Measurements from ENCODE around the gene CASZ1.

Gene CASZ1

DNA sequence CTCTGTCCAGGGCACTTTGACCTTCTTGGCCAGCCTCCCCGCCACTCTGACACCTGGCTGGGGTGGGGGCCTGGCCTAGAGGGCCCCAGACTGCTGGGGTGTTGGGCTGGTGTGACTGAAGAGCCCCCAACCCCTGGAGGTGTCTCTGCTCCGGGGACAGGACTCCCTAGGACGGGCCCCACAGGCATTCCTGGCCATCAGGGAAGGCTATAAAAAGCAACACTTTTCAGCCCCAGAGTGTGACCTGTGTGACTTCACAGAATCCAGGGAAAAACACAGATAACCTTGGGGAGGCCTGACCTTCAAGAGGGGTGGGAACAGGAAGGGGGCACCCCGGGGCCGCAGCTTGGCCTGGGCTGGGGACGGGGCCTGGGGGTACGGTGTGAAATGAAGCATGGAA, 24.0 kb upstream of the CASZ1 start:
- DNase-seq: no peak

- no peak for DNase-seq
Observed at GRCh38 chr1:10819198-10819901, 22.9 kb upstream of the CASZ1 start.

GRCh38 chr1:10818262-10819197, 22.1 kb upstream of the CASZ1 start:
- no peak for DNase-seq

- DNase-seq: no peak
Observed at GRCh38 chr1:10816743-10817369, 20.4 kb upstream of the CASZ1 start.

DNA sequence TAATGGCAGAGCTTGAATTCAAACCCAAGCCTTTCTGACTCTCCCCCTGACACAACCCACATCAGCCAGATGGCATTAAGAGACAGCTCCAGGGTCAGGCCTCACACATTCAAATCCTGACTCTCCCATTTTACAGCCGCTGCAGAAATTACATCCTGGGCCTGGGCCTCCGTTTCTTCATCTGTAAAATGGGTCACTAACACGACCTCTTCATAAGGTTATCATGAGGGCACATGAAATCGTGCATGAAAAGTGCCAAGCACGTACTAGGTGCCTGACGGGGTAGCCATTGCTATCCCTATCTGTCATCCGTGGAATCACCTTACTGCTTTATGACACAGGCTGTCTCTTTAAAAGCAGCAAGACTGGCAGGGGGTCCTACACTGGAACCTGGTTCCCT, 19.8 kb upstream of the CASZ1 start:
- no peak for DNase-seq

GRCh38 chr1:10815858-10816195, 19.4 kb upstream of the CASZ1 start:
- no peak for DNase-seq

GRCh38 chr1:10814976-10815857, 18.8 kb upstream of the CASZ1 start:
- no peak for DNase-seq

GRCh38 chr1:10814312-10814711, 17.9 kb upstream of the CASZ1 start:
- no peak for DNase-seq

- DNase-seq: no peak
Observed at GRCh38 chr1:10813799-10814198, 17.4 kb upstream of the CASZ1 start.

DNA sequence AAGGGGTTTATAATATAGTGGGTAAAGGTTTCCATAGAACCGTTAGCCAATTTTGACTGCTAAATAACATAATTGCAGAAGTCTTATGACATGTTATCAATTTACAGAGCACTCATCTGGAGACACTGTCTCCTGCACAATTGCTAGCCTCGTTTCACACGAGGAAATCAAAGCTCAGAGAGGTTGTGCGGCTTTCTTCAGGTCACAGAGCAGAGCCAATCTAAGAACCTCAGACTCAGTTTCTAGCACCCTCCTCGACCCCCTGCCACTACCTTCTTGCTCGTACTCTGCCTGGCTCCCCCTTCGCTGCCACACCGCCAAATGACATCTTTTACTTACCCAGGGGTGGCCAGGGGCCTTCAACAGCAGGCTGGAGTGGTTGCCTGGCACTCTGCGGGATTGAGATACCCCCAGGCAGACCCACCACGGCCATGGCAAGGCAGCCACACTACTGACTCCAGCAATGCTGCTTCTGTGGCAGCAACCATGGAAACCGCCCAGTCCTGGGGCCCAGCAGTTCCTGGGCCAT, 16.0 kb upstream of the CASZ1 start:
- DNase-seq: no peak

DNA sequence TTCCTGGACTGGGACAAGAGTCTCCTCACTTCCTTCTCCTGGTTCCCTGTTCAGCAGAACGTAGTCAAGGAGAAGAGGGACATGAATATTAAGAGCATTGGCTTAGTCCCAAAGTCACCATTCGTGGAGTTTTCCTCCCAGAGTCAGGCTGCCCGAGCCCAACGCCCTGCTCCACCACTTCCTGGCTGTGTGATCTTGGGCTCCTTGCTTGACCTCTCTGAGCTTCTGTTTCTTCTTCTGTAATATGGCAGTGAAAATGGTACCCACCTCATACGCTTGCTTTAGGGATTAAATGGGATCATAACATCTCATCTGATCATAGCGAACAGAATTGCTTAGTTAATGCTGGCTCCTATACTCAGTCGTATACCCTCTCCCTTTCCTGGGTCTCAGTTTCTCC, 12.0 kb upstream of the CASZ1 start:
- no peak for DNase-seq

GRCh38 chr1:10806966-10807365, 10.5 kb upstream of the CASZ1 start:
- no peak for DNase-seq

DNA sequence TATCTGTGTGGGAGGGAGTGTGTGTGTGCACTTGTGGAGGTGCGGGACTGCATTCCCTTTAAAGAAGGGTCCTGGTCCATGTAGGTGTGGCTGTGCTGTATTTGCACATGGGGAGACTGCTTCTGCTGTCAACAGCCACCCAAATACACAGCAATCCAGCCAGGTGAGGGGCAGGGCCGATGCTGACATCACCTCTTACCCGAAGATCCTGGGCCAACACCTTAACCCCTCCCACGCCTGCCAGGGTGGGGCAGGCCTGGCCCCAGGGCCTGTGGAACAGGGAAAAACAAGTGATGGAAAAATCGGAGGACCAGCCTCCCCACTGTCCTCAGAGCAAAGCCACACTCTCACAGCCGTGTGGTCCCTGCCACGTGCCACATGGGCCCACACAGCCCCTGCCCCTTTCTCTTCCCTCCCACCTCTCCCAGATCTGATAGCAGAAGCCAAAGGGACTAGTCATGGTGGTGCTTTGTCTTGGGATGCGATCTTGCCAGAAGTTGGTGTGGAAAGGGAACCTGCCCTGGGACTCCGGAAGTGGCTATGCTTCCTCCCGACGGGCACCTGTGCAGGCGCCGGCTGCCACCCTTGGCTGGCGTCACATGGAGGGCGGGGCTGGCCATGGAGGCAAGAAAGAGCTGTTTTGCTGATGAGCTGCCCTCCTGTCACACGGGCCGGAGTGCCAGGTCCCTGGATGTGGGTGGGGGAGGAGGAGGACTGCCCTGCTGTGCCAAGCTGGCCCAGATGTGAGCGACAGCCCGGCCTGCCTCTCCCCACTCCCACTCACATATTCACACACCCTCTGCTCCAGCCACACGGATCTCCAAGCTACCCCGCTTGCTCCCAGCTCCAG, 7.8 kb upstream of the CASZ1 start:
- DNase-seq: no peak

DNA sequence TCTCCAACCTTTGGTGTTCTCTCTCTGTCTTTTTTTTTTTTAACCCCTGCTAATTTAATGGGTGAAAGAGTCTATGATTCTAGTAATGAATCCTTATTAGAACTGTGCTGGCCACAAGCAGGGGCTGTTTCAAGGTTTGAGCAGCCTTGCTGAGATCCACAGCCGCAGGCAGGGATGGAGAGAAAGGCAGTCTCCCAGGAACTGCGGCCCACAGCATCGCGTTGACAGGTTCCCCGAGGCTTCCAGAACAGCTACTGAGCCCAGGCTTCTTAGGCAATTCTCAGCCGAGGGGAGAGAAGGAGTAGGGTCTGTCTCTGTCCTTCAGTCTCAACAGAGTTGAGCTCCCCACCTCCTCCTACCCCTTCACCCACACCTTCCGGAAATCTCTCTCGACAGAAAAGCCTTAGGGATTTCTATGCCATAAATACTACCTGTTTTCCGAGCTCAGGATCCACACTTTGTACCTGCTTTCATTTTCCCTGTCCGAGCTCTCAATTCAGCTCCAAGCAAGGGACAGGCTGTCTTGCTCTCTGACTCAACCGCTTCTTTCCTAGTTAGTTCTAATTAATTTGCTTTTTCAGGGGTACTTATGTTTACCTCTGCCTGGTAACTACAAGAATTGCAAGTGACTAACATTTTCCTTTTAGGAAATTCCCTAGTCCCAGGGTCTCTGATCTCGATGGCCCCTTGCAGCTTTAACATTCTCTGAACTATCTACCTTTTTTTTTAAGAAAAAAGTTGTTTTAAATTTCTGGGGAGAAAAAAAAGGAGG, 6.7 kb upstream of the CASZ1 start:
- DNase-seq: no peak

GRCh38 chr1:10800778-10801177, 4.3 kb upstream of the CASZ1 start:
- DNase-seq: no peak

- DNase-seq: no peak
Observed at GRCh38 chr1:10799726-10800125, 3.3 kb upstream of the CASZ1 start.

GRCh38 chr1:10795276-10796021, 997 bp downstream of the CASZ1 start:
- no peak for DNase-seq

- no peak for DNase-seq
Observed at GRCh38 chr1:10794724-10795275, 1.6 kb downstream of the CASZ1 start.

- DNase-seq: no peak
Observed at GRCh38 chr1:10793129-10793651, 3.3 kb downstream of the CASZ1 start.
